WTC11 (cell line): ENCODE results near the gene SERPINB1.

Source experiments
- ARID4B ChIP-seq: sonication (generic); formaldehyde crosslinking; IDR thresholded peaks from 2 replicates; pipeline ENCODE4 v1.8.0; 2023; ENCODE audit warnings: missing genetic modification reagents, mild to moderate bottlenecking, borderline replicate concordance
- ATF2 ChIP-seq: sonication (generic); formaldehyde crosslinking; IDR thresholded peaks from 2 replicates; pipeline ENCODE4 v1.8.1; 2022; ENCODE audit warnings: low read depth, missing genetic modification reagents, borderline replicate concordance
- CTCF ChIP-seq: fragments of 200-600 bp; IDR thresholded peaks from 2 replicates; pipeline ENCODE4 v1.8.0; 2022; ENCODE audit warnings: antibody characterized with exemption
- ELF4 ChIP-seq: sonication (generic); formaldehyde crosslinking; IDR thresholded peaks from 2 replicates; pipeline ENCODE4 v1.8.1; 2022; ENCODE audit warnings: low read depth, mild to moderate bottlenecking, moderate library complexity, missing genetic modification reagents
- FOXJ3 ChIP-seq: sonication (generic); formaldehyde crosslinking; IDR thresholded peaks from 2 replicates; pipeline ENCODE4 v1.9.0; 2021; ENCODE audit warnings: missing genetic modification reagents, mild to moderate bottlenecking, borderline replicate concordance
- MXD4 ChIP-seq: fragments of 250-450 bp; sonication (Bioruptor Pico); IDR thresholded peaks from 2 replicates; pipeline ENCODE4 v1.8.0; 2021; ENCODE audit warnings: mild to moderate bottlenecking, moderate library complexity, borderline replicate concordance
- NFYB ChIP-seq: sonication (generic); formaldehyde crosslinking; conservative IDR thresholded peaks from 2 replicates; pipeline ENCODE4 v1.8.0; 2022; ENCODE audit warnings: low read depth, missing genetic modification reagents
- TP53 ChIP-seq: sonication (generic); formaldehyde crosslinking; IDR thresholded peaks from 2 replicates; pipeline ENCODE4 v1.8.1; 2023; ENCODE audit warnings: mild to moderate bottlenecking, missing genetic modification reagents
- ZNF138 ChIP-seq: sonication (generic); formaldehyde crosslinking; conservative IDR thresholded peaks from 2 replicates; pipeline ENCODE4 v1.8.1; 2022; ENCODE audit warnings: mild to moderate bottlenecking, moderate library complexity, missing genetic modification reagents
- TF ChIP-seq, protein P1 (sequence below): sonication (generic); formaldehyde crosslinking; IDR thresholded peaks from 2 replicates; pipeline ENCODE4 v1.8.1; 2023; ENCODE audit warnings: mild to moderate bottlenecking, missing genetic modification reagents, borderline replicate concordance

DNA sequence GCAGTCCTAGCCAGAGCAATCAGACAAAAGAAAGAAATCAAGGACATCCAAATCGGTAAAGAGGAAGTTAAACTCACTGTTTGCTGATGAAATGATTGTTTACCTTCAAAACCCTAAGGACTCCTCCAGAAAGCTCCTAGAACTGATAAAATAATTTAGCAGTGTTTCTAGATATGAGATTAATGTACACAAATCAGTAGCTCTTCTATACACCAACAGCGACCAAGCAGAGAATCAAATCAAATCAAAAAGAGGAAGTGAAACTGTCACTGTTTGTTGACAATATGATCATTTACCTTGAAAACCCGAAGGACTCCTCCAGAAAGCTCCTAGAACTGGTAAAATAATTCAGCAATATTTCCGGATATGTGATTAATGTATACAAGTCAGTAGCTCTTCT is 39.8 kb upstream of the SERPINB1 start:
- TF ChIP-seq ZNF138 (CRISPR knock-in tag), result no peak
- TF ChIP-seq TP53 (CRISPR knock-in tag), result no peak
- no peak for TF ChIP-seq ARID4B
- TF ChIP-seq, protein P1, sequence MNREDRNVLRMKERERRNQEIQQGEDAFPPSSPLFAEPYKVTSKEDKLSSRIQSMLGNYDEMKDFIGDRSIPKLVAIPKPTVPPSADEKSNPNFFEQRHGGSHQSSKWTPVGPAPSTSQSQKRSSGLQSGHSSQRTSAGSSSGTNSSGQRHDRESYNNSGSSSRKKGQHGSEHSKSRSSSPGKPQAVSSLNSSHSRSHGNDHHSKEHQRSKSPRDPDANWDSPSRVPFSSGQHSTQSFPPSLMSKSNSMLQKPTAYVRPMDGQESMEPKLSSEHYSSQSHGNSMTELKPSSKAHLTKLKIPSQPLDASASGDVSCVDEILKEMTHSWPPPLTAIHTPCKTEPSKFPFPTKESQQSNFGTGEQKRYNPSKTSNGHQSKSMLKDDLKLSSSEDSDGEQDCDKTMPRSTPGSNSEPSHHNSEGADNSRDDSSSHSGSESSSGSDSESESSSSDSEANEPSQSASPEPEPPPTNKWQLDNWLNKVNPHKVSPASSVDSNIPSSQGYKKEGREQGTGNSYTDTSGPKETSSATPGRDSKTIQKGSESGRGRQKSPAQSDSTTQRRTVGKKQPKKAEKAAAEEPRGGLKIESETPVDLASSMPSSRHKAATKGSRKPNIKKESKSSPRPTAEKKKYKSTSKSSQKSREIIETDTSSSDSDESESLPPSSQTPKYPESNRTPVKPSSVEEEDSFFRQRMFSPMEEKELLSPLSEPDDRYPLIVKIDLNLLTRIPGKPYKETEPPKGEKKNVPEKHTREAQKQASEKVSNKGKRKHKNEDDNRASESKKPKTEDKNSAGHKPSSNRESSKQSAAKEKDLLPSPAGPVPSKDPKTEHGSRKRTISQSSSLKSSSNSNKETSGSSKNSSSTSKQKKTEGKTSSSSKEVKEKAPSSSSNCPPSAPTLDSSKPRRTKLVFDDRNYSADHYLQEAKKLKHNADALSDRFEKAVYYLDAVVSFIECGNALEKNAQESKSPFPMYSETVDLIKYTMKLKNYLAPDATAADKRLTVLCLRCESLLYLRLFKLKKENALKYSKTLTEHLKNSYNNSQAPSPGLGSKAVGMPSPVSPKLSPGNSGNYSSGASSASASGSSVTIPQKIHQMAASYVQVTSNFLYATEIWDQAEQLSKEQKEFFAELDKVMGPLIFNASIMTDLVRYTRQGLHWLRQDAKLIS (CRISPR knock-in tag), result no peak
- TF ChIP-seq ATF2 (CRISPR knock-in tag), result no peak
- no peak for TF ChIP-seq CTCF
- no peak for TF ChIP-seq MXD4 (CRISPR knock-in tag)
- TF ChIP-seq ELF4 (CRISPR knock-in tag), result no peak
- TF ChIP-seq FOXJ3 (CRISPR knock-in tag), result no peak
- no peak for TF ChIP-seq NFYB (CRISPR knock-in tag)
